ENCODE data around the gene ACAD8.
A peak's percentile ranks its signal among the peaks of the same experiment; 100 is the strongest.

Gene ACAD8

GRCh38 chr11:134223121-134223520 lies 30.2 kb upstream of the ACAD8 start:
- no peak for DNase-seq (ENCODE audit: low read depth)
- TF ChIP-seq, protein P1, sequence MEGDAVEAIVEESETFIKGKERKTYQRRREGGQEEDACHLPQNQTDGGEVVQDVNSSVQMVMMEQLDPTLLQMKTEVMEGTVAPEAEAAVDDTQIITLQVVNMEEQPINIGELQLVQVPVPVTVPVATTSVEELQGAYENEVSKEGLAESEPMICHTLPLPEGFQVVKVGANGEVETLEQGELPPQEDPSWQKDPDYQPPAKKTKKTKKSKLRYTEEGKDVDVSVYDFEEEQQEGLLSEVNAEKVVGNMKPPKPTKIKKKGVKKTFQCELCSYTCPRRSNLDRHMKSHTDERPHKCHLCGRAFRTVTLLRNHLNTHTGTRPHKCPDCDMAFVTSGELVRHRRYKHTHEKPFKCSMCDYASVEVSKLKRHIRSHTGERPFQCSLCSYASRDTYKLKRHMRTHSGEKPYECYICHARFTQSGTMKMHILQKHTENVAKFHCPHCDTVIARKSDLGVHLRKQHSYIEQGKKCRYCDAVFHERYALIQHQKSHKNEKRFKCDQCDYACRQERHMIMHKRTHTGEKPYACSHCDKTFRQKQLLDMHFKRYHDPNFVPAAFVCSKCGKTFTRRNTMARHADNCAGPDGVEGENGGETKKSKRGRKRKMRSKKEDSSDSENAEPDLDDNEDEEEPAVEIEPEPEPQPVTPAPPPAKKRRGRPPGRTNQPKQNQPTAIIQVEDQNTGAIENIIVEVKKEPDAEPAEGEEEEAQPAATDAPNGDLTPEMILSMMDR (IDR thresholded peaks at IDR 0.05; ENCODE audit: low read length, missing control alignments) = no peak
- H3K4me3 ChIP-seq (replicated peaks; ENCODE audit: low read depth, low read length) = peak overlapping the region; percentile 95

DNA sequence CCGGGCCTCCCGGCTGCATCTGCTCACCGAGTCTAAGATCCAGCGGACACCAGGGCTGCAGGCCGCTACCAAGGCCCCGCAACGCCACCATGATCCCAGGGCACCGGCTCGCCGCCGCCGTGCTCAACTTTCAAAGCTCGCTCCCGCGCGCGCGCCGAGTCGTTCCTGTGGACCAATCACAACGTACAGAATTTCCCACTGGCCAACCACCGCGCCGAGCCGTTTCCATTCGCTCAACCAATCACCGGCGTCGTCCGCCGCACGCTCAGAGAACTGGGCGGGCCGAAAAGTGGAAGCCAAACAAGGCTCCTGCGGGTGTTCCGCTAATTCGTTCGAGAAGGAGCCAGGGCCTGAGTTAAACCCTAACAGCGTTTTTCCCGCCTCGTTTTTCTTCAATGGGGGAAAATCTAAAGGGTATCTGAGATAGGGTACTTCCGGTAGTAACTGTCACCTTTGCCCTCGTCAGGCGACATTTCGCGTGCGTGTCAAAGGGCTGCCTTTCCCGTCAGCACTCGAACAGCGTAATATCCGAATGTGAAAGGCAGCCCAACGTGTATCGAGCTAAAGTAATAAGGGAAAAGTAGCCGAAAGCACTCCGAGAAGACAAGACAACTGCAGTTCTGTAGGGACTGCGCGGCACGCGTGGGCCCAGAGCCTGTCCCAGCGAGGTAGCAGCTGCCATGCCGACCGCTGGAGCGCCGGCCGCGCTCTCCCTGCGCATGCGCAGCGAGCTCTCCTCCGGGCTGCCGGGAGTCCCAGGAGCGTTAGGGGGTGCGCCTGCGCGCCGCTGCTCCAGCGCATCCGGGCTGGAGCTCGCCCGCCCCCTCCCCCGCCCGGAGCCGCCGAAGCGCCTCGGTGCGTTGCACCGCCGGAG lies 29.3 kb upstream of the ACAD8 start, which contains the start of the genes NCAPD3 and VPS26B:
Gene NCAPD3, minus strand, starts transcription at position 132 of the 874 bp plus-strand sequence. Its CDS starts 41 bp downstream, at position 91.
Gene VPS26B, plus strand, starts transcription at position 836 of the 874 bp plus-strand sequence. CDS start 452 bp downstream, outside the sequence.
- peak; percentile 96 for DNase-seq (ENCODE audit: low read depth)
- TF ChIP-seq, protein P1 (IDR thresholded peaks at IDR 0.05; ENCODE audit: low read length, missing control alignments) = no peak
- peak within 1 kb of the TSS; percentile 95 for H3K4me3 ChIP-seq (replicated peaks; ENCODE audit: low read depth, low read length)

DNA sequence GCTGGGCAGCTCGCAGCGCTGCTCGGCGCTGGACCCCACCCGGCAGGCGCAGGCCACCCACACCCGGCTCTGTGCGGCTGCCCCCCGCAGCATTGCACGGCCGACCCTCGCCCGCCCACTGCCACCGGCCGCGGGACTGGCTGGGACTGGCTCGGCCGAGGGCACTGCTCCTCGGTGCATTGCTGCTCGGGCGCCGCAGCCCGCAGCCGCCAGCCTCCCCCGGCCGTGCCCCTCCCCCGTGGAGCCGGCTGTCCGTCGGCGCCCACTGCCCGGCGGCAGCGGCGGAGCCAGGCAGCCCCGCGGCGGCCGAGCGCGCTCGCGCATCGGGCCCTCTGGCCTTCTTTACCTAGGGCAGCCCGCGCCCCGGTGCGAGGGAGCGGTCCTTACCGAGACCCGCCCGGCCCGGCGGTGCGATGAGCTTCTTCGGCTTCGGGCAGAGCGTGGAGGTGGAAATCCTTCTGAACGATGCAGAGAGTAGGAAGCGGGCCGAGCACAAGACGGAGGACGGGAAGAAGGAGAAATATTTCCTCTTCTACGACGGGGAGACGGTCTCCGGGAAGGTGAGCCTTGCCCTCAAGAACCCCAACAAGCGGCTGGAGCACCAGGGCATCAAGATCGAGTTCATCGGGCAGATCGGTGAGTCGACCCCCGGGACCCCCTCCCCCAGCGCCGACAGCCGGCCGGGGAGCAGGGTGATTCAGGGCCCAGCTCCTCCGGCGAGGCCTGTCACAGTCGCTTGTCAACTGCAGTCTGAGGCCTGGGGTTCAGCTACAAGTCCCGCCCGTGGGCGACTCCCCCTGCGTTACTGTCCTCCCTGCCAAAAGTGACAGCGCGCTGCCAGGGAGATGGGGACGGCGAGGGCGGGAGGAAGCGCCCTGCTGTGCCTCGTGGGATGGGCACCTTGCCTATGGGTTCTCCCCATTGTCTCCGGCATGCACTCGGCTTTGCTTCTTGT lies 28.4 kb upstream of the ACAD8 start:
- TF ChIP-seq, protein P1 (IDR thresholded peaks at IDR 0.05; ENCODE audit: low read length, missing control alignments) = no peak
- H3K4me3 ChIP-seq (replicated peaks; ENCODE audit: low read depth, low read length) = peak overlapping the region; percentile 95
- DNase-seq (ENCODE audit: low read depth) = peak; percentile 28

- TF ChIP-seq, protein P1 (IDR thresholded peaks at IDR 0.05; ENCODE audit: low read length, missing control alignments) = no peak
- DNase-seq (ENCODE audit: low read depth) = no peak
- no peak overlapping the region for H3K4me3 ChIP-seq (replicated peaks; ENCODE audit: low read depth, low read length)
These were observed 26.5 kb upstream of the ACAD8 start for GRCh38 chr11:134226806-134227325.

- DNase-seq (ENCODE audit: low read depth) = no peak
- TF ChIP-seq, protein P1 (IDR thresholded peaks at IDR 0.05; ENCODE audit: low read length, missing control alignments) = no peak
- H3K4me3 ChIP-seq (replicated peaks; ENCODE audit: low read depth, low read length) = no peak overlapping the region
These were observed 24.7 kb upstream of the ACAD8 start for GRCh38 chr11:134228625-134229024.

DNA sequence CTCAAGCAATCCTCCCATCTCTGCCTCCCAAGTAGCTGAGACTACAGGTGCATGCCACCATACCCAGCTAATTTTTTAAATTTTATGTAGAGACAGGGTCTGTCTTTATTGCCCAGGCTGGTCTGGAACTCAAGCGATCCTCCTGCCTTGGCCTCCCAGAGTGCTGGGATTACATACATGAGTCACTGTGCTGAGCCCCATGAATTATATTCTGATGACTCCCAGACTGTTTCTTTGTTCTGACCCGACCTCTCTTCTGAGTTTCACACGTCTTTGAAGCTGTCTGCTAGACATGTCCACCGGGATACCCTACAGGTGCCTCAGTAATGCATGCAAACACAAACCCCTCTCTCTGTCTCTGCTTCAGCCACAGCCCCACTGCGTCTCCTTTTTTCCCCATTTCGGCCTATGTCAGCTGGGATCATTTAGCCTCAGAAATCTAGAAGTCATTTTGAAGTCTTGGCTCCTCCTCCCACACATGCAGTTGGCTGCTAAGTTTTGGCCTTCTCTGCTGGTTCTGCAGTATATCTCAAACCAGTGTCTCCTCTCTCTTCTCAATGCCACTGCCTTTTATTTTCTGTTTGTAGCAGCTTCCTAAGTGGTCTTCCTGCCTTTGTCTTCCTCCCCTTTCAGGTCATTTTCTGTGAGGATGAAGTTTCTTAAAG lies 24.1 kb upstream of the ACAD8 start:
- H3K4me3 ChIP-seq (replicated peaks; ENCODE audit: low read depth, low read length) = no peak overlapping the region
- no peak for DNase-seq (ENCODE audit: low read depth)

More for the DNA sequence above, 24.1 kb upstream of the ACAD8 start:
- TF ChIP-seq, protein P1 (IDR thresholded peaks at IDR 0.05; ENCODE audit: low read length, missing control alignments) = no peak

All from fibroblast of pulmonary artery (primary cell).